AG10803 (cell line): ENCODE data around the gene MYOZ3.

Source experiments
- DNase-seq: peaks from one replicate; pipeline ENCODE4 v3.0.0; 2010; ENCODE audit warnings: low read depth
- H3K4me3 ChIP-seq: 2 replicates; pipeline ENCODE4 v1.5.1; 2011; ENCODE audit warnings: mild to moderate bottlenecking, low read length, control low read depth
- TF ChIP-seq, protein P1 (sequence below): conservative IDR thresholded peaks from 2 replicates; pipeline ENCODE4 v1.5.1; 2011; ENCODE audit warnings: mild to moderate bottlenecking, low read length, control low read depth, inconsistent platforms

The MYOZ3 gene

DNA sequence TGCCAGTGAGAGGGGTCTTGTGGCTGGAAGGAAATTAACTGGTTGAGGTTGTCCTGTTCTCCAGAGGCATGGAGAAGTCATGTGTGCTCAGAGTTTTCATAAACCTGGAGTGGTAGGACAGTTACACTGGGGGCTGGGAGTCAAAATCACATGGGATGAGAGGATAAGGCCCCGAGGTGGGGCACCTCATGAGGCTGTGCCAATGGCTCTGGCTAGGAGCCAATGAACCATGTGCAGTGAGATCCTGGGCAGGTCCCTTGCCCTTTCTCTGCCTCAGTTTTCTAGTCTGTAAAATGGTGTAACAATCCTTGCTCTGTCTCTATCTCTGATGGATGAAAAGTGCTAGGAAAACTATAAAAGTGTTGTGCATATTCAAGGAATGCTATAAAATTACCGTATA lies 27.6 kb upstream of the MYOZ3 start:
- H3K4me3 ChIP-seq: no peak overlapping the region
- TF ChIP-seq, protein P1, sequence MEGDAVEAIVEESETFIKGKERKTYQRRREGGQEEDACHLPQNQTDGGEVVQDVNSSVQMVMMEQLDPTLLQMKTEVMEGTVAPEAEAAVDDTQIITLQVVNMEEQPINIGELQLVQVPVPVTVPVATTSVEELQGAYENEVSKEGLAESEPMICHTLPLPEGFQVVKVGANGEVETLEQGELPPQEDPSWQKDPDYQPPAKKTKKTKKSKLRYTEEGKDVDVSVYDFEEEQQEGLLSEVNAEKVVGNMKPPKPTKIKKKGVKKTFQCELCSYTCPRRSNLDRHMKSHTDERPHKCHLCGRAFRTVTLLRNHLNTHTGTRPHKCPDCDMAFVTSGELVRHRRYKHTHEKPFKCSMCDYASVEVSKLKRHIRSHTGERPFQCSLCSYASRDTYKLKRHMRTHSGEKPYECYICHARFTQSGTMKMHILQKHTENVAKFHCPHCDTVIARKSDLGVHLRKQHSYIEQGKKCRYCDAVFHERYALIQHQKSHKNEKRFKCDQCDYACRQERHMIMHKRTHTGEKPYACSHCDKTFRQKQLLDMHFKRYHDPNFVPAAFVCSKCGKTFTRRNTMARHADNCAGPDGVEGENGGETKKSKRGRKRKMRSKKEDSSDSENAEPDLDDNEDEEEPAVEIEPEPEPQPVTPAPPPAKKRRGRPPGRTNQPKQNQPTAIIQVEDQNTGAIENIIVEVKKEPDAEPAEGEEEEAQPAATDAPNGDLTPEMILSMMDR: no peak
- no peak for DNase-seq

DNA sequence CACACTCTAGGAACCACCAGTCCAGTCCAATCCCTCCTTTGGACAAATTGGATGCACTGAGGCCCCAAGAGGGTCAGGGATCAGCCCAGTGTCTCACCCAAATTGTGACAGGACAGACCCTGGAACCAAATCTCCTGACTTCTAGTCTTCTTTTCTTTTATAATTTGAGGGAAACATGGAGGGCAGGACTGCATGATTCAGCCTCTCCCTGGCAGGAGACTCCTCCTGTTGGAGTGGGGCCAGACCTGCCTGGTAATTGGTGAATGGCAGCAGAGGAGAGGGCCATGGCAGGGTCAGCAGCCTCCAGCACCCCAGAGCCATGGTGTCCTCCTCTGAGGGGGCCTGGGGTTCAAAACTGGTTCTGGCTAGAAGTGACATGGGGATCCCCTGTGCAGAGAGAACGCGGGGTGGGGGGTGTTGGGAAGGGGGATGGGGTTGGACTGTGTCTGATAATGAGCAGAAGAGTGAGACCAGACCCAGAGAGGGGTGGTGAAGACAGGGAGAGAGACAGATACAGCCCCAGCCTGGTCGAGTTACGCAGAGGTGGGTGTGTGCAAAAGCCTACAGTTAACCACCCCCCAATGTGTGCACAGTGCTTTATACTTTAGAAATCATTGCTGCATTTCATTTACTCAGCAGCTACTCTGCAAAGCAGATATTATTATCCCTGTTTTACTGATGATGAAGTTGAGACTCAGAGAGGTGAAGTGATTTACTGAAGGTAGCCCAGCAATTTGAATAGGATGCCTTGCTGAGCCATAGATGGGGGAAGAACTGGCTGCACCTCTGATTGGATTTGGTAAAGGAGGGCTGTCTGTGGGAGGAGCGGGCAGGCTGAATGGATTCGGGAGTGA lies 24.4 kb upstream of the MYOZ3 start:
- DNase-seq: peak; percentile 65
- TF ChIP-seq, protein P1: no peak
- no peak overlapping the region for H3K4me3 ChIP-seq

DNA sequence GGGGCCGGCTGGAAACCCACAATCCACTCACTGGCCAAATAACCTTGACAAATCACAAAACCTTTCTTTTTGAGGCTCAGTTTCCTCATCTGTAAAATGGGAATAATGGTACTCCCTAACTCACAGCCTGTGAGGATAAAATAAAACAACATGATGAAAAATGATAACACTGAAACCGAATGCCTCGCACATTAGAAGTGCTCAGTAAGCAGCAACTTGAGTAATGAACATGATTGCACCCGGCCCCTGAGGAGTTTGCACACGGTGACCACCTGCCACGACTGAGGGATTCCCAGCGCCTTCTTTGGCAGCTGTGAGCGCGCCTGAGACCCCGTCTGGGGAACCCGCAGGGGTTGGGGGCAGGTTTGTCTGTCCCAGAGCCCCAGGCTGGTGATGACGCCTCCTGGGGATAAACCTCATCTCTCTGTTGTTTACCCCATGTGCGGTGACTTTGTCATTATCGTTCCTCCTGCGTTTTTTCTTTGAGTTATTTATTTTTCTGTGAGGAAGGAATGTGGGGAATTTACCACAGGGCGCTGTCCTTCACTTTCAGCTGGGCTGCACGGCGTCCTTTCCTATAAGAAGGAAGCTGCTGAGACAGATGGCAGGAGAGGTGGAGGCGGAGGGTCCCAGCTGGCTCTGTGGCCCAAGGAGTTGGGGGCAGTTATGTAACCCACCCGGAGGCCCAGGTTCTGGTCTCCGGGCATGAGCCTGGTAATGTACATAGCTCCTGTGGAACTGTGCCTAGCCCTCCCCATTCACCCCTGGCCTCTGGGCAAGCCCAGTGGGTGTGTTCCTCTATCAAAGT lies 23.6 kb upstream of the MYOZ3 start:
- peak overlapping the region; percentile 31 for H3K4me3 ChIP-seq
- DNase-seq: peak; percentile 90
- TF ChIP-seq, protein P1: no peak

DNA sequence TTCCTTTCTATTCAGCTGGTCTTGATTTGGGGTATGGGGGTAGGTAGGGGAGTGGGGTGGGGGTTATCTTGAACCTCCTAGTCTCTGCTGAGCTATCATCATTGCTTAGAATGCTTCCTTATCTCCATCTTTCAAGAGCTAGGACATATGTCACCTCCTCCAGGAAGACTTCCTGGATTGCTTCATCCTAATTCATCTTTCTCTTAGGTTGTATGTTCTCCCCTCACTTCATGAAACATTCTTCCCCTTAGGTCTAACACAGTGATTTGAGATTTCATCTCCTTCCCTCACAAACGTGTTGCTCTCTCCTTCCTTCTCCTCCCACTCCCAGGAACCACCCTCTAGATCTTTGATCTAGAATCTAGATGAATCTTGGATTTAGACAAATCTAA lies 23.0 kb upstream of the MYOZ3 start:
- TF ChIP-seq, protein P1: no peak
- no peak for DNase-seq
- H3K4me3 ChIP-seq: no peak overlapping the region; the same call in 1 of the 2 replicates

DNA sequence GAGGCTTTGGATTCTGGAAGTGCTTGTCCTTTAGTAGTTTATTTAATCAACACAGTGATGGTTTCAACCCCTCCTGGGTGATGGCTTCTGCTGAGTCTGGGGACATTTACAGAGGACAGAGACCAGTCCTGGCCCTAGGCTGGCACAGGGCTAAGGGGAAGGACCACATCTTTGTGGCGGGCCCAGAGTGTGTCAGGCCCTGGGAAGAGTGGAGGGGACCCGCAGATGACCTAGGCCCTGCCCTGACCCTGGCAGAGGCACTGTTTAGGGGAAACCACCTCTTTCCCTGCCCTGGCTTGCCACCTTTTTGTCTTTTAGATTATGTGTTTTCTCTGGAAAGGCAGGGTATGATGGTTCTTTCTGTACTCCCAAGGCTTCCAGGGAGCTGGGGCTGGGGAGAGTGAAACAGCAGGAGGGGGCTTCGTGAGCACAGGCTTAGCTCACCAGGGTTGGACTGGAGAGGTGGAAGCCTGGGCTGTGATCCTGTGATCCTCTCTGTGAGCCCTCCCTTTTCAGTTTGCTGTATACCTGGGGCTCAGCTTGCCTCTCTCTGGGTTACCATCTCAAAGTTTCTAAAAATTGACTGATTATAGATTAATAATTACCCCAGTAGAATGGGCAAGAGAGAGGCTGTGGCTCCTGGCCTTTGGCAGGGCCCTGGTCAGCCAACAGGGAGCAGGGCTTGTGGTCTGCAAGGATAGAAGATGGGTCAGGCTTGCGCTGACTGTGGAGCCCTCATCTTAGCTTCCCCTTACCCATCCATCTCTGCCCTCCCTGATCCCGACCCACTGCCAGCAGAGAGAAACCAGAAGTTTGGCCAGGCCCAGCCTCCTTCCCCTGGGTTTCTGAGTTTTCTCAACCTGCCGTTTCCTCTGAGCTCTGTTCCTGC lies 22.3 kb upstream of the MYOZ3 start:
- TF ChIP-seq, protein P1: no peak
- DNase-seq: no peak
- no peak overlapping the region for H3K4me3 ChIP-seq

DNA sequence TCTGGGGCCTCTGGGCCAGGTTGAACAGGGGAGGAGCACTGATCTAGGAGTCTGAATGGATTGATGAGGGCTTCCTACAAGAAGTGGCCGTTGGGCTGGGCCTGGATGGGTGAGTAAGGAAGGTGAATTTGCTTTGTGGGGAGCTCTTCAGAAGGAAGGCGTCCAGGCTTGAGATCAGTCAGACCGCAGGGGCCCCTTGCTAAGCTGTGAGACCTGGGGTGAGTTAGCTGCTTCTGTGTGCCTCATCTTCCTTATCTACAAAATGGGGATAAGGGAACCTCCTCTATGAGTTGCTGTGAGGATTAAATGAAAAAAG lies 21.7 kb upstream of the MYOZ3 start:
- no peak overlapping the region for H3K4me3 ChIP-seq
- no peak for DNase-seq
- TF ChIP-seq, protein P1: no peak
